ENCODE results near the gene DOK6. TPM values are rescaled to one million over a fixed set of nuclear protein-coding genes. Genes with fewer than 3 reads are reported as not detected.

The DOK6 gene
- total RNA-seq, 1 donor from 2014 or later = 0.43 TPM

- H3K27ac ChIP-seq = no peak overlapping the region
- Mint-ChIP-seq H3K9me3 (no peaks in the 10 kb centered on the region), H3K4me1 (peaks cover 26% of the 10 kb centered on the region), H3K27me3 (ENCODE audit: insufficient read depth, low read depth) (peaks cover 4% of the 10 kb centered on the region), H3K36me3 (no peaks in the 10 kb centered on the region), H3K4me3 (no peak overlapping the region), H3K27ac (no peak overlapping the region)
- H2AFZ ChIP-seq (replicated peaks) = no peak overlapping the region
- no peak for TF ChIP-seq EZH2 (IDR thresholded peaks at IDR 0.05)
- no peak for TF ChIP-seq CTCF (IDR thresholded peaks at IDR 0.05)
- TF ChIP-seq EZH2phosphoT487 (IDR thresholded peaks at IDR 0.05) = no peak
- H3K9me3 ChIP-seq (ENCODE audit: low read depth) = no peaks in the 10 kb centered on the region
- H3K4me1 ChIP-seq = no peaks in the 10 kb centered on the region
- no peak overlapping the region for H3K4me2 ChIP-seq
- H3K27me3 ChIP-seq = no peaks in the 10 kb centered on the region
- H3K9ac ChIP-seq = no peak overlapping the region
- H3K36me3 ChIP-seq = no peaks in the 10 kb centered on the region
- H3F3A ChIP-seq (ENCODE audit: low read depth) = no peaks in the 10 kb centered on the region
- no peak overlapping the region for H3K4me3 ChIP-seq
- H4K20me1 ChIP-seq (ENCODE audit: low read depth) = no peaks in the 10 kb centered on the region
- DNase-seq (ENCODE audit: low spot score) = no peak
- H3K79me2 ChIP-seq (ENCODE audit: low read depth) = no peaks in the 10 kb centered on the region
These were observed 470.7 kb downstream of the DOK6 start for GRCh38 chr18:69871363-69871762.

GRCh38 chr18:69872661-69873060, 472.0 kb downstream of the DOK6 start:
- Histone ChIP-seq H2AFZ (replicated peaks) (no peak overlapping the region), H3F3A (ENCODE audit: low read depth) (no peaks in the 10 kb centered on the region)
- TF ChIP-seq CTCF (IDR thresholded peaks at IDR 0.05) (no peak), EZH2phosphoT487 (IDR thresholded peaks at IDR 0.05) (no peak), EZH2 (IDR thresholded peaks at IDR 0.05) (no peak)

GRCh38 chr18:69874058-69874457, 473.4 kb downstream of the DOK6 start:
- H3K4me2 ChIP-seq = no peak overlapping the region
- H3K79me2 ChIP-seq (ENCODE audit: low read depth) = no peaks in the 10 kb centered on the region
- no peak overlapping the region for H3K4me3 ChIP-seq
- H3K9ac ChIP-seq = no peak overlapping the region
- Mint-ChIP-seq H3K4me3 (no peak overlapping the region), H3K36me3 (no peaks in the 10 kb centered on the region), H3K27ac (no peak overlapping the region), H3K9me3 (peaks cover 2% of the 10 kb centered on the region), H3K4me1 (peaks cover 43% of the 10 kb centered on the region), H3K27me3 (ENCODE audit: insufficient read depth, low read depth) (peaks cover 6% of the 10 kb centered on the region)
- no peak overlapping the region for H3K27ac ChIP-seq
- H4K20me1 ChIP-seq (ENCODE audit: low read depth) = no peaks in the 10 kb centered on the region
- no peaks in the 10 kb centered on the region for H3K27me3 ChIP-seq
- peak overlapping the region; percentile 63 for H2AFZ ChIP-seq (replicated peaks)
- H3F3A ChIP-seq (ENCODE audit: low read depth) = no peaks in the 10 kb centered on the region
- no peaks in the 10 kb centered on the region for H3K4me1 ChIP-seq
- no peak for DNase-seq (ENCODE audit: low spot score)
- no peaks in the 10 kb centered on the region for H3K9me3 ChIP-seq (ENCODE audit: low read depth)
- no peaks in the 10 kb centered on the region for H3K36me3 ChIP-seq
- TF ChIP-seq EZH2 (IDR thresholded peaks at IDR 0.05) (no peak), CTCF (IDR thresholded peaks at IDR 0.05) (no peak), EZH2phosphoT487 (IDR thresholded peaks at IDR 0.05) (no peak)

More at GRCh38 chr18:69872661-69873060, 472.0 kb downstream of the DOK6 start:
- Histone ChIP-seq H4K20me1 (ENCODE audit: low read depth) (no peaks in the 10 kb centered on the region), H3K27ac (no peak overlapping the region), H3K79me2 (ENCODE audit: low read depth) (no peaks in the 10 kb centered on the region), H3K9ac (no peak overlapping the region), H3K4me2 (no peak overlapping the region), H3K27me3 (no peaks in the 10 kb centered on the region), H3K9me3 (ENCODE audit: low read depth) (no peaks in the 10 kb centered on the region), H3K4me1 (no peaks in the 10 kb centered on the region), H3K36me3 (no peaks in the 10 kb centered on the region), H3K4me3 (no peak overlapping the region)
- Mint-ChIP-seq H3K4me1 (peaks cover 29% of the 10 kb centered on the region), H3K27me3 (ENCODE audit: insufficient read depth, low read depth) (peaks cover 4% of the 10 kb centered on the region), H3K36me3 (no peaks in the 10 kb centered on the region), H3K27ac (no peak overlapping the region), H3K9me3 (peaks cover 2% of the 10 kb centered on the region), H3K4me3 (no peak overlapping the region)
- DNase-seq (ENCODE audit: low spot score) = no peak
